Measurements from ENCODE around the gene HSPB7.
A peak's percentile ranks its signal among the peaks of the same experiment; 100 is the strongest.
"Not testable (repeated sequence)": the region's sequence is repeated elsewhere in the genome, so short reads cannot be mapped to it uniquely, and the experiment has no call there.

The HSPB7 gene

DNA sequence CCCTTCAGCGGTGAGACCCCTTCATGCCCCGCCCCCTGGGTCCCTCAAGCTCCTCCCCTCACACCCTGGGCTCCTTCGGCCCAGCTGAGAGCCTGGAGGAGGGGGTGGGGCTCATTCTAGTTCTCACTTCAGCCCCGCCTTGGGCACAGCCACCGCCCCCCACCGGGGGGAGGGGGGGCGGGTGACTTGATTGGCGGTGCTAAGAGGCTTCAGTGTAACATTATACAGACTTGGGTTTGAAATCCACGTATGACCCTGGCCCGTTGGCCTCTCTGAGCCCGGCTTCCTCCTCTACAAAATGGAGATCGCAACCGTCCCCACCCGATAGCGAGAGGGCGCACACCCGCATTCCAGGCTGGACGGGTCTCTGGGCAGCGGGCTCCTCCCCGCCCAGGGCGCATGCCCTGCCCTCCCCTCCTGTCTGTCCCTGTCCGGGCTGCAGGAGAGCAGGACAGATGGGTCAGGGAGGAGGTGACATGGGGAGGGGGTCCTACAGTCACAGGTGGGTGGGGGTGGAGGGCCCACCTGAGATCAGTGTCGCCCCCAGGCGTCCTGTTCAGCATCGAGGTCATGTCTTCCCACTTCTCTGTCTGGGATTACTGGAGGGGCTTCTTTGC is 30.8 kb upstream of the HSPB7 start:
- DNase-seq: no peak

DNA sequence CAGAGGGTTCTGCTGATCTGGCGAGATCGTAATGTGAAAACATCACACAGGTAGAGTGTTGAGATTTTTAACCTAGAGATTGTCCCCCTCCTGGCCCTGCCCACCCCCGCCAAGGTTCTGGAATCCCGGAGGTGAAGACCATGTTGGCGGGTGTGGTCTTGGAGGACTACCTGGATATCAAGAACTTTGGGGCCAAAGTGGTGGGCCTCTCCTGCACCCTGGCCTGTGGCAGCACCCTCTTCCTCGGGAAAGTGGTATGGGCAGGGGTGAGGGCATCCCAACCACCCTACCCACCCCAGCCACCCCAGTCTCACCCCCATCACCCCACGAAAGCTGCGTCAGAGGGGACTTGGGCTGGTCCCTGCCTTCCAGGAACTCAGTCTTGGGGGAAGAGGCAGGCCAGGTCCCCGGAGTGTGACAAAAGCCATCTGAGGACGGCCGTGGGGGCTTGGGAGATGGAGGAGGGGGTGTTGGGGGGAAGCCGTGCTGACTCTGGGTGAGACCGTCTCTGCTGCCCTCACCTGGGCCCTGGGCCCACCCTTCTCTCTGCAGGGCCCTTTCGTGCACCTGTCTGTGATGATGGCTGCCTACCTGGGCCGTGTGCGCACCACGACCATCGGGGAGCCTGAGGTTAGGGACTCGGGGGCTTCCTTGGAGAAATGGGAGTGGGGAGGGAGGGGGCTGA is 30.1 kb upstream of the HSPB7 start:
- no peak for DNase-seq

DNA sequence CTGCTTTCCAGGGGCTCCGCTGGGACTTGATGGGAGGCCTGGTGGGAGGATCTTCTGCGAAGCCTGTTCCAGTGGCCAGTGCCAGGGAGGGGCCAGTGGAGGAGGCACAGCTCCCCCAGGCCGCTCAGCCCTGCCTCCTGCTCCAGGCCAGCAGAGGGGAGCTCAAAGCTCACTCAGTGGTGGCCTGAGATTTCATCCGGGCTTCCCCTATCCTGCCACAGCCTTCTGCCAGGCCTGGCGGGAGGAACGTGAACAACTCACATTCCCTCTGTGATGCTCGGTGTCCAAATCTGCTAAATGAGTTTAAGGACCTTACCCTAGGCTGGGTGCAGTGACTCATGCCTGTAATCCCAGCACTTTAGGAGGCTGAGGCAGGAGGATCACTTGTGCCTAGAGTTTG is 29.0 kb upstream of the HSPB7 start:
- DNase-seq: no peak

DNA sequence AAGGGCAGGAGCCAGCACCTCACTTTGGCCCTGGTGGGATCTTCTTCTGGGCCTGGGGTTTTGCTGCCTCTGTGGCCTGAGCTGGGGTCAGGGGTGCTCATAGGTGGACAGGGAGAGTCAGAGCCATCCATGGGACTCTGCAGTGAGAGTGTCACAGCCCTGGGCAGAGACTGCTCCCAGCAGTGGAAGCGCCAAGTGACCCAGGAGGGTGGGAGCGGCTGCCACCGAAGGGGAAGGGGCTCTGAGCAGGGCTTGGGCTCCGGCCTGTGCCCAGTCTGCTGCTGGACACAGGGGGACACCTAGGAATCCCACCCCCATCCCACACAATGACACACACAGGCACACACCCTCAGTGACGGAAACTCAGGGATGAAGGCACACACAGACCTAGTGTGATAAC is 26.1 kb upstream of the HSPB7 start:
- no peak for DNase-seq

DNA sequence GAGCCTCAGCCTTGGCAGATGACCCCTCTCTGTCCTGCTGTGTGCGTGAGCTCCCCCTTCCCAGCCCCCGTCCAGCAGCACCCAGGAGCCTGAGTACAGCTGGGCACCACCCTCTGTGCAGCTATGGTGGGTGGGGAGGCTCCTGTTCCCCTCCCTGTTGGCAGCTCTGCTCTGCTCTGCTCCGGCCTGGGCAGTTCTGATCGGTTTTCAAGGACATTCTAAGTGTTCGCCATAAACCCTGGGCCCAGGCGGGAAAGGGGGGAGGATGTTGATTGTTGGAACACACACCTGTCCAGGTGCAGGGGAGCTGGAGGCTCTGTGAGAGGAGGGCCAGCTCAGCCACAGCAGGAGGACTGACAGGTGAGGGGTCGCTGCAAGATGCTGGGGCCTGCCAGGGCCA is 25.7 kb upstream of the HSPB7 start, which contains the start of gene CLCNKB:
Gene CLCNKB (plus strand): TSS at position 262 of the 400 bp plus-strand sequence. CDS start 711 bp downstream, outside the sequence.
- no peak for DNase-seq

DNA sequence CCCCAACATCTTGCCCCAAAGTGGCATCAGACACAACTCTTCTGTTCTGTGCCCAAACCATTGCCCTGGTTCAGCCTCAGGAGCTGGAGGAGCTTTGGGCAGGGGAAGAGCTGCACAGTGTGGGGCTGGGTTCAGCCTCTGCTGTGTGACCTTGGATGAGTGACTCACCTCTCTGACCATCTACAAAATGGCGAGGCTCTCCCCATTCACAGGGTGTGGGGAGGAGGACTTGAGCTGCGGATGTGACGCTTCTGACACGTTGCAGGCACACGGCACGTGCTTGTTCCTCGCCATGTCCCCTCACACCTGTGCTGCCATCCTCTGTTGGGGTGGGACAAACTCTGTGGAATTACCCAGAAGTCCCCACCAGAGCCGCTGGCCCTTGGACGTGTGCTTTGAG is 24.8 kb upstream of the HSPB7 start:
- DNase-seq: not testable (repeated sequence)

DNA sequence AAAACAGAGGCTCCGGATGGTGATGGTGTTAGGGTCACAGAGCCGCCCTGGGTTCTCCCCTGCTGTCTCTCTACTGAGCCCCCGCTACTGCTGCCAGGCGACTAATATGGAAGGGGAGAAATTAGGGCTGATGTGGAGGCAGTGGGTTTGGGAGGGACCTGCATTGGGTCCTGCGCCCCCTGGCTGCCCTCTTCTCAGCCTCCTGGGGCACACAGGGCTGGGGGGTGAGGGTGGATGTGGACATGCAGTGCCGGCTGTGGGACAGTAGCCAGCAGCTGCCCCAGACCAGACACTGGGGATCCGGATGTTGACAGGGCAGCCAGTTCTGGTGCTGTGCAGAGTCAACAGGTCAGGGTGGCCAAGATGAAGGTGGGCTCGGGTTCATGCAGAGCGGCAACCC is 24.3 kb upstream of the HSPB7 start:
- no peak for DNase-seq

DNA sequence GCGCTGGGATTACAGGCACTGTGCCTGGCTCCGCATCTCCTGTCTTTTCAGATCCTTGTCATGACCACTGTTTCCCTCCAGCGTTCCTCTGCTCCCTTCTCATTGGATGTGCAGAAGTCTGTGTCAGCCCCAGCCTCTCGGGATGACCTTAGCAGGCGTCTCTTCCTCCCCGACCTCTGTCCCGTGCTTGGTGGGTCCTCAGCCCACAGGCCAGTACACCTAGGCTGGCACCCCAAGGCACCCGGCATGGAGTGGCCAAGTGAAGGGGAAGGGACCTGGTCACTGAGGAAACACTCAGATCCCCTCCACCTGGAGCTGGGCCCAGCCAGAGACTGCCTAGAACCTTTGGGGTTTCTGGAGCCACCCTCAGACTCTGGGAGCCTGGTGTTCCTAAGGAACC is 23.4 kb upstream of the HSPB7 start:
- DNase-seq: no peak

DNA sequence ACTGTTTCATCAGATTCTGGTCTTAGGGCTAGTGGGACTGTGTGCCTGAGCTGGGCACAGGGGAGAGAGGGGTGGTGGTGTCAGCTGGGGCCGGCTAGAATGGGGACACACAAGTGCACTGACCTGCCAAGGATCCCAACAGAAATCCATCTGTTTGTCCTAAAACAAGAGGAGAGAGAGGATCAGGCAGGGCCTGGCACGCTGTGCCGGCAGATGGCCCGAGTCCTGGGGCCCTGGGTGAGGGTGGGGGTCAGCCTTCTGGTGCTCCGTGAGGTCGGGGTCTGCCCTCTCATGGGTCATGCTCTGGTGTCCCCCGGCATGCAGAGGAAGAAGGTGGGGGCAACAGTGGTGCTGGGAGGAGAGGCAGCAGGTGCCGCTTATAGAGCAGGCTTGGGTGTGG is 22.0 kb upstream of the HSPB7 start:
- DNase-seq: not testable (repeated sequence)

DNA sequence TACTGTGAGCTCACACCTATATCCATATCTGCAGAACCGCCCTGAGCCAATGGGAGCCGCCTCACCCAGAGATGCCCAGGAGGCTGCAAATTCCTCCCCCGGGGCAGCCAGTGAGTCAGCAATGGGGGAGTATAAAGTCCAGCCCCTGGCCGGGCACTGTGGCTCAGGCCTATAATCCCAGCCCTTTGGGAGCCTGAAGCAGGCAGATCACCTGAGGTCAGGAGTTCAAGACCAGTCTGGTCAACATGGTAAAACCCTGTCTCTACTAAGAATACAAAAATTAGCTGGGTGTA is 20.7 kb upstream of the HSPB7 start:
- DNase-seq: no peak

DNA sequence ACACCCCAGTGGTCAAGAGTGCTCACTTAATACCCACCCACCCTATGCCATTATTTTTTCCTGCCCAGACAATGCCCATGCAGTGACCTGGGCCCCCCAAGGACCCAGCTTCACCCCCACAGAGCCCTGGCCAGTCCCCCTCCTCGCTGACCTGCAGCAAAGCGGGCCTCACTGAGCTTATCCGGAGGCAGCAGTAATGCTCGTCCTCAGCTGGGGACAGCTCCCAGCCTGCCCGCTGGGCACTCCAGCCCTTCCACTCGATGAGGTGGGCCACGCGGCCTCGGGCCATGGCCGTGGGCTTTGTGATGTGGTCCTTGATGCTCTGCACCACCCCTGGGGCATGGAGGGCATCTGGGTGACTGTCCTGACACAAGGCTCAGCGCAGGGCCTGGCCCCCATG is 18.6 kb upstream of the HSPB7 start:
- DNase-seq: not testable (repeated sequence)

DNA sequence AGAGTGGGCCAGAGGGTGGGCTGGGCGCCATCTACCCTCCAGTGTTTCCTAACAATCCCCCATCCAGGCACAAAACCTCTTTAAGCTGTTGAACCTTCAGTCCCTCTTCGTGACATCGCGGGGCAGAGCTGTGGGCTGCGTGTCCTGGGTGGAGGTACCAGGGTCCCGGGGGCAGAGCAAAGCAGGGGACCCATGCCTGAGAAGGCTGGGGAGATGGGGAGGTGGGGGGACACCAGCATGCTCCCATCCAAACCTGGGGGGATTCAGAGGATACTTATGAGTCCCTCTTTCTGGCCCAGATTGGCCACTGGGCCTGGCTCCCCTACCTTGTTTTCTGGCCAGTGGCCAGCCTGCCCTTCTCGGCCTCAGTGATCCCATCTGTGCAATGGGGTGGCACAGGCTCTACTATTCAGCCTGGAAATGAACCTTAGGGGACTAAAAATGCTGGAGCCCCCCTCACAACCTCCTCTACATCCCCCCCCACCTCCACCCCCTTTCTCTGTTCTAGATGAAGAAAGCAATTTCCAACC is 15.3 kb upstream of the HSPB7 start:
- not testable (repeated sequence) for DNase-seq

DNA sequence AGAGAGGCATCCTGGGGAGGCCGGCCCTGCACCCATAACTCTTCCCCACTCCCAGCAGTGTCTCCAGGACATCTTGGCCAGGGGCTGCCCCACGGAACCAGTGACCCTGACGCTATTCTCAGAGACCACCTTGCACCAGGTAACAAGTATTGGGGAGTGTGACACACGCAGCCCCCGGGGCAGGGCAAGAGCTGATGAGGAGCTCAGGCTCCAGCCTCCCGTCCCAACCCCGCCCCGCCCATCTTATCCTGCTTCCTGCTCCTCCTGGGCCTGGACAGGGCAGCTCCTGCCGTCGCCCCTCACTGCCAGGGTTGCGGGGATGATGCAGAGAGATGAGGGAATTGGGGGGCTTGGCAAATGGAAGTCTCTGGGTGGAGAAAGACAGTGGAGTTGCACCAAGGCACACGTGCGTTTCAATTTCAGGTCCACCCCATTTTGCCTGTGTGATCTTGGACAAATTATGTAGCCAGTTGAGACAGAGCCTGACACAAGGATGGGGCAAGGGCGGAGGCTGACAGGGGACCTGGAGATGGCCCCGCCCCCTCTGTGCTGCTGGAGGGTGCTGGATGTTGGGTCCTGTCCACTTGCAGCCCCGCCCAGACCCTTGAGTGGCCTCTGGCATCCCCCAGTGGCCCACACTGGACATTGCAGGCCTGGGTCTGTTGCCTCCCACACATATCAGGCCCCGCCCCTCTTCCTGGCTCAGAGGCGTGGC is 14.7 kb upstream of the HSPB7 start:
- peak; percentile 37 for DNase-seq

DNA sequence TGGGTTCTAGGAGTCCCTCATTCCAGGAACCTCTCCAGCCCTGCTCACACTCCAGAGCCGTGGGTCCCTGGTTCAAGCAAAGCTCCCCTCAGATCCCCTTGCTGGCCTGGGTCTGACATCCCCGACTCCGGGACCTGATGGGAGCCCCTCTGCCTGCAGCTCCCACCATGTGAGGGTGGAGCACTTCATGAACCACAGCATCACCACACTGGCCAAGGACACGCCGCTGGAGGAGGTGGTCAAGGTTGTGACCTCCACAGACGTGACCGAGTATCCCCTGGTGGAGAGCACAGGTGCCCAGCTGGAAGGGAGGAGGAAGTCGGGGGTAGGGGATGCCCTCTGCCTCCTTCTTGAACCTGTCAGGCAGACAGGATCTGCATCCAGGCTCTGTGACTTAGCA is 13.7 kb upstream of the HSPB7 start:
- DNase-seq: no peak

DNA sequence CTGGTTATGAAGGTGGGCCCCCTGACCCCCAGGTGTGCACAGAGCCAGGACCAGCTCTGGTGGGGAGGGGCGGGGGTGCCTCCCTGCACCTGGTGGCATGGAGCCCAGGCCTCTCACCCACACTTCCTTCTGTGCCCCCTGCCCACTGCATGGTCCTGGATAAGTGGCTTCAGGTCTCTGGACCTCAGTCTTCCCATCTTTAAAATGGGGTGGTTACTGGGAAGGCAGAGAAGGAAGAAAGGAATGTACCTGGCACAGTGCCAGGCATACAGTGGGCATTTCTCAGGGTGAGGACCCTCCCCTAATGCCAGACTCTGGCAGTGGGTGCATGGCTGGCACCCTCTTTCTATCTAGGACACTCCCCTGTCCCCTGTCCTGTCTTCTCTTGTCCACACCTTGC is 11.4 kb upstream of the HSPB7 start:
- no peak for DNase-seq

DNA sequence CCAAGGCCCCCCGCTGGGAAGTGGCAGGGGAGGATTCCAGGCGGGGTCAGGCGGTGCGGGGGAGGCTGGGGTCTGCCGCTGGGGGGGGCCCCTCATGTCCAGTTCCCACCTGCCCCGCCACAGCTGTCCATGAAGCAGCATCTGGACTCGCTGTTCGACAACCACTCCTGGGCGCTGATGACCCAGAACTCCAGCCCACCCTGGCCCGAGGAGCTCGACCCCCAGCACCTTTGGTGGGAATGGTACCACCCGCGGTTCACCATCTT is 11.1 kb upstream of the HSPB7 start:
- not testable (repeated sequence) for DNase-seq

DNA sequence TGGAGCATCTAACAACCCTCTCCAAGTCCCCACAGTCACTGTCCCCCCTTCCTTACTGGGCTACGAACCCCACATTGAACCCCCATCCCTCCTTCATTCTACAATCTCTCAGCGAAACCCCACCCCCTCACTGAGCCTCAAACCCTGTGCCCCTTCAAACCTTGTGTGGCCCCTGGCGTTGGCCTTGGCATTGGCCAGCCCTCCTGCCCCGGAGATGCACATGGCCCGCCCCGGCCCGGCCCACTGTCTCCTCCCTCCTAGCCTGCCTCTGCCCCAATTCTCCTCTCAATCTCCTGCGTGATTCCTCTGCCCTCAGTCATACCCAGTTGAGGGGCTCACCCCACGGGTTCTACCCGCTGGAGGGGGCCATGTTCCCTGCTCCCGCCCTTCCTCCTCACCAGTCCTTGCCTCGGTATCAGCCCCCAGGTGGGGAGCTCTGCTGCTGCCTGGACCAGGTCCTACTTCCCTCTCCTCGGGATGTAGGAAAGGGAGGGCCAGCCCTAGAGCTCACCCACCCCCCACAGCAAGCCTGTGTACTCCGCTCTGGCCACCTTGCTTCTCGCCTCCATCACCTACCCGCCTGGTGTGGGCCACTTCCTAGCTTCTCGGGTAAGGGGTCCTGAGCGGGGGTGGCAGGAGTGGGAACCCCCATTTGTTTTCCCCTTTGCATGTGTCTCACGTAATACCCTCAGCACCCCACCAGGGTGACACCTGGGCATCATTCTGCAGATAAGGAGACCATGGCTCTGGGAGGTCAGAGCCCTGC is 10.6 kb upstream of the HSPB7 start:
- DNase-seq: no peak

DNA sequence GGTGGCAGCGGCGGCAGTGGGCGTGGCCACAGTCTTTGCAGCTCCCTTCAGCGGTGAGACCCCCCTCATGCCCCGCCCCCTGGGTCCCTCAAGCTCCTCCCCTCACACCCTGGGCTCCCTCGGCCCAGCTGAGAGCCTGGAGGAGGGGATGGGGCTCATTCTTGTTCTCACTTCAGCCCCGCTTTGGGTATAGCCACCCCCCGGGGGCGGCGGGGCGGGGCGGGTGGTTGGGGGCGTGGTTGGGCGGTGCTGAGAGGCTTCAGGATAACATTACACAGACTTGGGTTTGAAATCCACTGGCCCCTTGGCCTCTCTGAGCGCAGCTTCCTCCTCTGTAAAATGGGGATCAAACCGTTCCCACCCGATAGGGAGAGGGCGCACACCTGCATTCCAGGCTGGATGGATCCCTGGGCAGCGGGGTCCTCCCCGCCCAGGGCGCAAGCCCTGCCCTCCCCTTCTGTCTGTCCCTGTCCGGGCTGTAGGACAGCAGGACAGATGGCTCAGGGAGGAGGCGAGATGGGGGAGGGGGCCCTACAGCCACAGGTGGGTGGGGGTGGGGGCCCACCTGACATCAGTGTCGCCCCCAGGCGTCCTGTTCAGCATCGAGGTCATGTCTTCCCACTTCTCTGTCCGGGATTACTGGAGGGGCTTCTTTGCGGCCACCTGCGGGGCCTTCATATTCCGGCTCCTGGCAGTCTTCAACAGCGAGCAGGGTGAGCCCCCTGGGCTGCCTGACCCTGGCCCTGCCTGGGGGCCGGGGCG is 9.1 kb upstream of the HSPB7 start:
- no peak for DNase-seq

DNA sequence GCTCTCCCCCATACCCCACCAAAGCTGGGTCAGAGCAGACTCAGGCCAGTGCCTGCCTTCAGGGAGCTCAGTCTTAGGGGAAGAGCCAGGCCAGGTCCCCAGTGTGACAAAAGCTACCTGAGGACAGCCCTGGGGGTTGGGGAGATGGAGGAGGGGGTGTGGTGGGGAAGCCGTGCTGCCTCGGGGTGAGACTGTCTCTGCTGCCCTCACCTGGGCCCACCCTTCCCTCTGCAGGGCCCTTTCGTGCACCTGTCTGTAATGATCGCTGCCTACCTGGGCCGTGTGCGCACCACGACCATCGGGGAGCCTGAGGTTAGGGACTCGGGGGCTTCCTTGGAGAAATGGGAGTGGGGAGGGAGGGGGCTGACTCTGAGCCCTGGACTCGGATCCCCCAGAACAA is 8.5 kb upstream of the HSPB7 start:
- DNase-seq: not testable (repeated sequence)

DNA sequence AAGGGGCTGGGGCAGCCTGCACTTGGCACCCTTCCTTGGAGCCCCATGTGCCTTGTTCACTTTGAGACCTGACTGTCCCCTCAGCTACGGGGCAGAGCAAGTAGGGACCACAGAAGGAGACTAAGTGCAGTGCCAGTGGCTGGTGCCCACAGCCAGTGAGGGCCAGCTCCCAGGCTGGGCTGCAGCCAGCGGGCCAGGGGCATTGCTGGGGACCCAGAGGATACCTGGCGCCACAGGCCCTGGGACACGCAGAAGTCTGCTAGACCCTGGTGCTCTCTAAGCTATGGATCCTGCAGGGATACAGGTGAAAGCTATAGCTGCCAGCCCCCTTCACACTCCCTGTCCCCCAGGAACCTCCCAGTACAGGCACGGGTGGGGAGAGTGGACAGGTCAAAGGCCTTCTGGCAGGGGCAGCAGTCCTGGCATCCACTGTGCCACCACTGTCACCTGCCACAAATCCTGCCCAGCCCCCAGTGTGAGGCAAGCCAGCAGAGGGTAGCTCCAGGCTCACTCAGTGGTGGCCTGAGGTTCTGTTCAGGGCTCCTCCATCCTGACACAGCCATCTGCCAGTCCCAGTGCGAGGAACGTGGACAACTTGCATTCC is 5.3 kb upstream of the HSPB7 start:
- DNase-seq: no peak

DNA sequence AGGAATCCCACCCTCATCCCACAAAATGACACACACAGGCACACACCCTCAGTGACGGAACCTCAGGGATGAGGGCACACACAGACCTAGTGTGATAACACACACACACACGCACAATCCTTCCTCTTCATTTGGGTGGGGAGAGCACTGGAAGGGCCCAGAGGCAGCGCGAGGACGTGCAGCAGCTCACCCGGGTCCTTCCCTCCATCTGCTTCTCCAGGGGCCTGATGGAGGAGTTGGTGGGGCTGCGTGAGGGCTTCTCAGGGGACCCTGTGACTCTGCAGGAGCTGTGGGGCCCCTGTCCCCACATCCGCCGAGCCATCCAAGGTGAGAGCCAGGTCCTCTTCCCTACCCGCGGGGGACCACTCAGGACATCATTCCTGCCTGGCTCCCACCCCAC is 4.5 kb upstream of the HSPB7 start:
- DNase-seq: no peak

DNA sequence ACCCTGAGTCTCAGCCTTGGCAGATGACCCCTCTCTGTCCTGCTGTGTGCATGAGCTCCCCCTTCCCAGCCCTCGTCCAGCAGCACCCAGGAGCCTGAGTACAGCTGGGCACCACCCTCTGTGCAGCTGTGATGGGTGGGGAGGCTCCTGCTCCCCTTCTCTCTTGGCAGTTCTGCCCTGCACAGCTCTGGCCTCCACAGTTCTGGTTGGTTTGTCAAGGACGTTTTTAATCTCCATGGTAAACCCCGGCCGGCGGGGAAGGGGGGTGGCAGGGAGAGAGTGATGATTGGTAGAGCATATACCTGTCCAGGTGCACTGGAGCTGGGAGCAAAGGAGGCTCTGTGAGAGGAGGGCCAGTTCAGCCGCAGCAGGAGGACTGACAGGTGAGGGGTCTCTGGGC is 3.8 kb upstream of the HSPB7 start, which contains the start of gene CLCNKA:
Gene CLCNKA (plus strand): TSS at position 356 of the 400 bp plus-strand sequence. CDS start 584 bp downstream, outside the sequence.
- DNase-seq: no peak

All from NK-92 treated with Interleukin-12 subunit alpha and Interleukin-12 subunit beta, amount 100 ng/mL, for 24 hours (cell line).